ENCODE measurements around the gene ALK. TPM values are rescaled to one million over a fixed set of nuclear protein-coding genes. Genes with fewer than 3 reads are reported as not detected.
A peak's percentile ranks its signal among the peaks of the same experiment; 100 is the strongest.

Gene ALK
- total RNA-seq, 1 experiment from 2014 or later, result 0.87 TPM

DNA sequence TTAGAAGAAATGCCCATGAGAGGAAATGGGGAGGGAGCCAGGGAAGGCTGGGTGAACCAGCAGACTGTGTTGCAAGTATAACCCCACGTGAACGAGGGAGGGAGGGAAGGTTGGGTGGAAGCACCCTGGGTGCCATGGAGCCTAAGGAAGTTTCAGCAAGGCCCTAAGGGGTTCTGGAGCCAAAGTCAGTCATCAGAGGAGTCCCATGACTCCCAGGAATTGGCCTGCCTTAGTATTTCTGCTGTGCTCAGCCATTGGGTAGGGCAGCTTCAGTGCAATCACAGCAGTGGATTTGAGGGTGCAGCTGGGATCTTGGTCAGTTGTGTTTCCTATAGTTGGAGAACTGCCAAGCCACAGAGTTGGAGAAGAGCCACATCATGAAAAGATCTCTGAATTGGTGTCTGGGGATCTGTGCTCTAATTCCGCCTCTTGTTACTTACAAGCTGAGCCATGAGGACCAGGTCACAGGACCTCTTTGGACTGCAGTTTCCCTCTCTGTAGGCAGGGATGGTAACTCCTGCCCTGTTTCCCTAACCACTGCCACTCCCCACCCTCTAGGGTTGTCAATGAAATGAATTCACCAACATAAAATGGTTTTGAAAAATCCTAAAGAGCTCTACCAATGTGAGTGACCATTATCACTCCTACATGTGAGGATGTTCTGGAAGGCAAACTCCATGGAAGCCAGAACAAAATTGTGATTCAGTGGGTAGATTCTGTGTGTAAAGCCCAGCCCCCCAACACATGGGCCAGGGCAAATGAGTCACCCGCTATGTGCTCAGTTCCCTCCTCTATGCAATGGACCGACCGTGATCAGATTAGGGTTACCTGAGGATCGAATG is 697.3 kb downstream of the ALK start:
- H3K36me3 ChIP-seq (ENCODE audit: low read depth, low read length), result no peaks in the 10 kb centered on the region
- H3K9ac ChIP-seq (ENCODE audit: low read length), result no peak overlapping the region
- H3K27me3 ChIP-seq (ENCODE audit: low read length), result no peaks in the 10 kb centered on the region
- H3K4me1 ChIP-seq (ENCODE audit: insufficient read depth, low read length), result no peaks in the 10 kb centered on the region
- no peaks in the 10 kb centered on the region for H3K9me3 ChIP-seq (ENCODE audit: low read length)
- H4K20me1 ChIP-seq (ENCODE audit: low read length), result no peaks in the 10 kb centered on the region
- H3K4me2 ChIP-seq (ENCODE audit: low read length), result no peak overlapping the region
- TF ChIP-seq EZH2 (IDR thresholded peaks at IDR 0.05; ENCODE audit: low read length, unreplicated experiment), result no peak
- no peak for TF ChIP-seq EZH2phosphoT487 (IDR thresholded peaks at IDR 0.05; ENCODE audit: borderline replicate concordance, low read length)
- TF ChIP-seq, protein P1, sequence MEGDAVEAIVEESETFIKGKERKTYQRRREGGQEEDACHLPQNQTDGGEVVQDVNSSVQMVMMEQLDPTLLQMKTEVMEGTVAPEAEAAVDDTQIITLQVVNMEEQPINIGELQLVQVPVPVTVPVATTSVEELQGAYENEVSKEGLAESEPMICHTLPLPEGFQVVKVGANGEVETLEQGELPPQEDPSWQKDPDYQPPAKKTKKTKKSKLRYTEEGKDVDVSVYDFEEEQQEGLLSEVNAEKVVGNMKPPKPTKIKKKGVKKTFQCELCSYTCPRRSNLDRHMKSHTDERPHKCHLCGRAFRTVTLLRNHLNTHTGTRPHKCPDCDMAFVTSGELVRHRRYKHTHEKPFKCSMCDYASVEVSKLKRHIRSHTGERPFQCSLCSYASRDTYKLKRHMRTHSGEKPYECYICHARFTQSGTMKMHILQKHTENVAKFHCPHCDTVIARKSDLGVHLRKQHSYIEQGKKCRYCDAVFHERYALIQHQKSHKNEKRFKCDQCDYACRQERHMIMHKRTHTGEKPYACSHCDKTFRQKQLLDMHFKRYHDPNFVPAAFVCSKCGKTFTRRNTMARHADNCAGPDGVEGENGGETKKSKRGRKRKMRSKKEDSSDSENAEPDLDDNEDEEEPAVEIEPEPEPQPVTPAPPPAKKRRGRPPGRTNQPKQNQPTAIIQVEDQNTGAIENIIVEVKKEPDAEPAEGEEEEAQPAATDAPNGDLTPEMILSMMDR (conservative IDR thresholded peaks at IDR 0.05; ENCODE audit: low read depth, low read length), result no peak
- no TSS peak for BruUV-seq (replicated peaks)
- no peaks in the 10 kb centered on the region for H3K9me2 ChIP-seq (replicated peaks; ENCODE audit: low read length)
- POLR2A ChIA-PET (ENCODE audit: unreplicated experiment), result no interaction called here
- no peaks in the 10 kb centered on the region for H3F3A ChIP-seq (ENCODE audit: low read length, unreplicated experiment)
- no peaks in the 10 kb centered on the region for H3K79me2 ChIP-seq (ENCODE audit: low read length)
- DNase-seq, result peak; percentile 52
- peak; percentile 16 for ATAC-seq
- CTCF ChIA-PET, result no interaction called here
- no peak overlapping the region for H3K27ac ChIP-seq (ENCODE audit: low read length)
- no peak overlapping the region for H3K4me3 ChIP-seq (ENCODE audit: low read length)
- H2AFZ ChIP-seq (ENCODE audit: low read length), result no peak overlapping the region
- intact Hi-C loops (cut with micrococcal nuclease), result no loop called here

GRCh38 chr2:29223257-29223656 is 698.1 kb downstream of the ALK start:
- Histone ChIP-seq H3K9me2 (replicated peaks; ENCODE audit: low read length) (no peaks in the 10 kb centered on the region), H3K27ac (ENCODE audit: low read length) (no peak overlapping the region), H3K4me2 (ENCODE audit: low read length) (no peak overlapping the region), H4K20me1 (ENCODE audit: low read length) (no peaks in the 10 kb centered on the region), H3K4me1 (ENCODE audit: insufficient read depth, low read length) (no peaks in the 10 kb centered on the region), H3K4me3 (ENCODE audit: low read length) (no peak overlapping the region), H3K27me3 (ENCODE audit: low read length) (no peaks in the 10 kb centered on the region), H3K36me3 (ENCODE audit: low read depth, low read length) (no peaks in the 10 kb centered on the region), H3K79me2 (ENCODE audit: low read length) (no peaks in the 10 kb centered on the region), H2AFZ (ENCODE audit: low read length) (no peak overlapping the region), H3F3A (ENCODE audit: low read length, unreplicated experiment) (no peaks in the 10 kb centered on the region), H3K9me3 (ENCODE audit: low read length) (no peaks in the 10 kb centered on the region), H3K9ac (ENCODE audit: low read length) (no peak overlapping the region)
- DNase-seq (no peak), ATAC-seq (no peak)
- CTCF ChIA-PET, result no interaction called here
- BruUV-seq (replicated peaks), result no TSS peak
- POLR2A ChIA-PET (ENCODE audit: unreplicated experiment), result no interaction called here
- intact Hi-C loops (cut with micrococcal nuclease), result no loop called here
- TF ChIP-seq EZH2phosphoT487 (IDR thresholded peaks at IDR 0.05; ENCODE audit: borderline replicate concordance, low read length), result no peak
- TF ChIP-seq EZH2 (IDR thresholded peaks at IDR 0.05; ENCODE audit: low read length, unreplicated experiment), result no peak
- TF ChIP-seq, protein P1 (conservative IDR thresholded peaks at IDR 0.05; ENCODE audit: low read depth, low read length), result no peak
